ENCODE results near the gene SWAP70.

The SWAP70 gene

DNA sequence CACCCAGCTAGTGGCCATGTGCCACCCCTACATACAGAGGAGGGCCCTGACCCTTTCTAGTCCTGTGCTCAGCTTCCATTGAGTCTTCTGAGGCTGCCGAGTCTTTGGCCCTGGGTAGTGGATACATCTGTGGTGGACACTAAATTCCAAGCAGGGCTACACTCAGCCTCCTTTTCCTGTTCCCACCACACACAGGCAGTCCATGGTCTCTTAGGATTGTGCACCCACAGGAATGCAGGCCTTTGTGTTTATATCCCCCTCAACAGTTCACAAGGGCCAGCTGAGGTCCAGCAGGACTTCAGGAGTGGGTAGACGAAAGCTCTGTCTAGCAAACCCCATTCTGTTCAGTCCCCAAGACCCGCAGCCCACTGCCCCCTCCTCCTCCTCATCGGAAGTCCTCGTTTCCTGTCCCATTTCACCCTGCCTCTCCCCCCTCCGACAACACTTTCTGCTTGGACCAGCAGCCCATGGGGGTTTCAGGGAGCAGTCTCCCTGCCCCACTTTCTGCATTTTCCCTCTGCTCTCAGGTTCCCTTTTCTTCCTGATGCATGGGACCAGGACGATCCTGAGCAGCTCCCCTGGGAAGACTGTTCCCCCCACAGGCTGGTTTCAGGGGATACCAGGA is 91.8 kb downstream of the SWAP70 start:
- no peak for ATAC-seq

DNA sequence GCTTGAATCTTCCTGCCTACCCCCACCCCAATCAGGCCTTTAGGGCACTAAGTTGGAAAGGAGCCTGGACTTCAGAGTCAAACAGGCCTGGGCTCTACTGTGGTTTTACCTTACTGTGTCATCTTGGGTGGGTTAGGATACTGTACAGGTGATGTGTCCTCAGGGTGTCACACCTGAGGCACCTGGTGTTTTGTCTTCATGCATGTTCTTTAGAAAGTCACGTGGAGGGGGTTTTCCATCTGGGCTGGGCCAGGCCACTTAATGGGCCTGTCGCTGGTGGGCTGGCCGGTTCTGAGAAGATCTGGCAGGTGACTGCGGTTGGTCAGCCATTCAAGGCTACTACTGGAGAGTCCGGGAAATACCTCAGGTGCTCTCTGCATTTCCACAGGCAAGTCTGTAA is 92.6 kb downstream of the SWAP70 start:
- no peak for ATAC-seq

DNA sequence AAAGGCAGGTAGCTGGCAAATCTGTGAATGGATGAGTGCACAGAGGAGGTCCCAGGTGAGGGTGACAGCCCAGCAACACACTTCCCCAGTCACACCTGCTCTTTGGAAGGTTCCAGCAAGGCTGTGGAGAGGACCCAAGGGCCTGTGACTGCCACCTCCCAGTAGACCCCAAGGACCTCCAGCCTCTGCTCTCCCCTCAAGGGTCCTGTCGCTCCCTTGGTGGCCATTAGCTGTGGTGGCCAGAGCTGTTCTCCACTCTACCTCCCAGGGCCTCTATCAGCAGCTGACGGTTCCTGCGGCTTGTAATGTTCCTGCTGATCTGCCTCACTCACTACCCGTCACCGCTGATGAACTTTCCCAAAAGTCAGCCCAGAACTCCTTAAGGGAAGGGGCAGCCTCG is 93.0 kb downstream of the SWAP70 start:
- ATAC-seq, result no peak

DNA sequence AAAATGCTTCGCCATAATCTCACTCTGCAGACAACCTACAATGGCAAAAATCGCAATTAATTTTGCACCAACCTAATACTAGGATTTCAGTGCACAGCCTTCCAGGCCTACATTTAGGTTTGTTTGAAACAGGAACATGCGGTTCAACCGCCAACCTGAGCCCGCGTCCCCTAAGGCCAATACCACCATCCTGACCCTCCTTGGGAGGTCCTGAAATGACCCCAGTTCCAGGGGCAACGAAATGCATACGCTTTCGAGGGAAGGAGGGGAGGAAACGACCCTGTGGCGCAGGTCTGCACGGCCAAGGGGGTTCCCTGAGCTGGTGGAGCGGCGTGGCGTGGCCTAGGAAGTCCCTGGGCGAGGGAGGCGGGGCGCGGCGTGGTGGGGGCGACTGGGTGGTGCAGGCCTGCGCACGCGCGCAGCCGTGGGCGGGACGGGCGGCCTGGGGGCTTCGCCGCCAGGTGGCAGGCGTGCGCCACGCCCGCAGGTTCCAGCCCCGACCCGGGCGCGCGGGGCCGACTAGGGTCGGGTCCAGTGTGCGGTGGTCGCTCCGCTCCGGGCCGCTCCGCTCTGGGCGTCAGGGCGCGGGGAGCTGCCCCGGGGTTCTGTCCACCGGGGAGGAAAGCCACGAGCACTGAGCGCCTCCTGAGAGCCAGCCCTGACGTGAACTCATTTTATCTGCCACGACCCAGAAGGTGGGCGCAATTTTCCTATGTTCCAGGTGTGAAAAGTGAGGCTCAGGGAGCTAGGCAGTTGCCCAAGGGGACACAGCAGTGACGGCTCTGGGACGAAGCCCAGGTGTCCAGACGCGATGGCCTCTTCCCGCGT is 94.1 kb downstream of the SWAP70 start:
- peak; percentile 37 to 54 for ATAC-seq

DNA sequence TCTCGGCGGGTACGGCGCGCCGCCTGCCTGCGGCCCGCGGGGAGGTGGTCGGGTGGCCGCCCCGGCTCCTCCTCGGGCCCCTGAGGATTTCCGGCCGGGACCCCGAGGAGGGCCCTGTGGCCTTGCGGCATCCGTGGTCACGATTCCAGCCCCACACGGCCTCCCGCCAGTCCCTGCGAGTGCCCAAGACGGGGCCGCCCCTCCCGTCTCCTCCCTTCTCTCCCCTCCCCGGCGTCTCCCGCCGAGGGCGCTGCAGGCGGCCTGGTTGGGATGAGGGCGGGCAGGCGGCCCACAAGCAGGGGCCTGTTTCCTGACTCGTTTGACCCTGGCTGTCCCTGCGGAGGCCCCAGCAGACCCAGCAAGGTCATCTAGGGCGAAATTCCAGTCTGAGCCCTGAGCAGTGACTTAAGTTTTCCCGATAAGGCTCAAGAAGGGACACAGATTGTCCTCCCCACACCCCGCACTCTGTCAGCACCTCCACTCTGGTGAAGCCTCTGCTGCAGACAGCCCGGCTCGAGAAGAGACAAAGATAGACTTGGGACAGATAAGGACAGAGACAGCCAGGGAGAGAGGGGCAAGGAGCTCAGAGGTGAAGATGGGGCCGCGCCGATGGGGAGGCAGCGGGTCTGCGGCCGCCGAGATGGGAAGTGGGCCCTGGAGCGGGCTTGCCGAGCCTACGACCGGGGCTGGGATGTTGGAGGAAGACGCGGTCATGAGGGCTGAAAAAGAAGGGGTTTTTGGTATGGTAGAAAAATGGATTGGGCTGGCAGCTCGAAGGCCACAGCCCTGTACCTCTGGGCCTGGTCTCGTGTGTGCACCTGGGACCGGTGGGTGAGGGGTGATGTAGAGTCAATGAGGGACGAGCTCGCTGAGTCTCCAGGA is 95.0 kb downstream of the SWAP70 start:
- no peak for ATAC-seq

DNA sequence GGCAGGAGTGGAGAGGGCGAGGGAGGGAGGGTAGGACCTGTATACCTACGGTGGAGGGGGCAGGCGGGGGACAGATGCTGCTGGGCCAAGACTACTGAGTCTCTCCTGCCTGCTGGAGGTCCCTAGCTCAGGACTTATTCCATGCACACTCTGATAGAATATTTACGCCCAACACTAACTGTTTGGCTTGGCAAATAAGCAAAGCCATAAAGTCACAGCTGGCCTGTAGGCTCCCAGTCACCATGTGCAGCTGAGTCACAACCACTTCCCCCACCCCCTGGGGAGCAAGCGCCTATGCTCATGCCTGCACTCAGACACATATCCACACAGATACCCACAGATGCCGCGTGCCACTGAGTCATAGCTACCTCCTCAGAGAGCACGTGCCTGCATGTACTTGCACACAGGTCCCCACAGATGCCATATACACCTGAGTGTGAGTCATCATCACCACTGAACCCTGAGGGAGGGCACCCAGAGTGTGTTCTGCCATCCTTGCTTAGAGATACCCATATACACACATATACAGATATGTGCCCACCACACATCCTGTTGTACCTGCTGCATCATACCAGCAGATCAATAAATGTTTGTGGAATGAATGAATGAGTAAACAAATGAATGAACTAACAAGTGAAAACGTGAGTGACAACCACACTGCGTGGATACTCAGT is 95.8 kb downstream of the SWAP70 start:
- peak; percentile 94 for ATAC-seq

DNA sequence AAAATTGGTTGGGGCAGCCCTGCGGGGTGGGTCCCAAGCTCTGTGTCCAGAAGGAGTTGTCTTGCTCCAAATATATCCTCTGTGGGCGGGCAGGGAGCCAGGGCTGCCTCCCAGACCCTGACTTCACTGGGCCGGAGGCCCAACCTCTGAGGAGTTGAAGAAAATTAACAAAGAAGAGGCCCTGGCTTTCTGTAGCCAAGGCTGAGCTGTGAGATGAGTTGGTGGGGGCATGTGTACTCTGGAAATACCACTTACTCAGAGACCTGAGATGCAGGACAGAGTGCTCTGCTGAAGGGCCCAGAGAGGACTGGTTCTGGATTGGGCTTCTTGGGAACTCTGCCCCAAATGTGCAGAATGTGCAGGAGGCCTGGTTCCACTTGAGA is 96.3 kb downstream of the SWAP70 start:
- no peak for ATAC-seq

DNA sequence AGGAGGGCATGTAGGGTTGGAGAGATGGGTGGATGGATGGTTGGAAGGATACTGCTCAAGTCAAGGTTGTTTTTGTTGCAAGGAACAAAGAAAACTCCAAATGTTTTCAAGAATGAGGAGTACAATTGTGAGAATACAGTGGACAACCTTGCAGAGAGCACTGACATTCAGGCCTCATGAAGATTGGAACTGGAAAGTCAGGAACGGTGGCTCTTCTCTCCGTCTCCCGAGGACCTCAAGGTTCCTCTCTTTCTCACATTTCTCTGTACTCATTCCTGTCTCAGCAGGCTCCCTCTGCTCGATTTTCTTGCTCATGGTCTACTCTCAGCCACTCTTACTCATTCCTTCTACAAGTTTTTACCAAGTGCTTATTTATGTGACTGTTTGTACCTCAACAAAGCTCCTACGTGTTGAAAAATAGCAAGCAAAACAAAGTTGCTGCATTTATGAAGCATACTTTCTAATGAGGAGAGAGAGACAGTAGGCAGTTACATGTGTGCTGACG is 97.6 kb downstream of the SWAP70 start:
- no peak for ATAC-seq

DNA sequence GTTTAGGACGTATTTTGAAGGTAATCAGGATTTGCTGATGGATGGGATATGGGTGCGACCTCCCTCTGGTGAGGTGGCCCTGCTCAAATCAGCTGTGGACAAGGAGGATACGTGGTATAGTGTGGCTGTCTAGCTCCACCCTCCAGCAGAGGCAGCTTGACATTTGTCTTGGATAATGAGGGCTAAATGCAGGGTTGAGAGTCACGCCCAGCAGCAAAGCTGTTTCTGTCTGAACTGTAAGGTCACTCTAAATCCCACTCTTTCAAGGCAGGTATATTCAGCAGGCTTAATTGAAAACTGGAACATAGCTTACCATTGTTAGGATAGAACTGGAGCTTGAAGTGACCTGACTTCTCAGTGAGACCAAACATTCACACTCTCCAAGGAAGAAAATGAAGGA is 98.7 kb downstream of the SWAP70 start:
- ATAC-seq, result no peak

DNA sequence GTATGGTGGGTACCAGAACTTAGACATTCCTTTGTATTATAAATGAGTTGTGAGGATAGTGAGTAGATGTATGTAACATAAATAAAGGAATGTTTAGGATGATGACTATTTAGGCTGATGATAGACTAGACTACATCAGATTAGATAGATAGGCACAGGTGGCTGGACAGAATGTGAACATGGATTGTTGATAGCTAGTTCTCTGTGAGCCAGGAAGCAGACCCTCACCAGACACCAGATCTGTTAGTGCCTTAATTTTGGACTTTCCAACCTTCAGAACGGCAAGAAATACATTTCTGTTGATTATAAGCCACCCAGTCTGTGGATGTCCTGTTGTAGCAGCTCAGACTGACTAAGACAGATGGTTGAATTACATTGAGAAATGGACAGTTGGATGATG is 99.4 kb downstream of the SWAP70 start:
- no peak for ATAC-seq

DNA sequence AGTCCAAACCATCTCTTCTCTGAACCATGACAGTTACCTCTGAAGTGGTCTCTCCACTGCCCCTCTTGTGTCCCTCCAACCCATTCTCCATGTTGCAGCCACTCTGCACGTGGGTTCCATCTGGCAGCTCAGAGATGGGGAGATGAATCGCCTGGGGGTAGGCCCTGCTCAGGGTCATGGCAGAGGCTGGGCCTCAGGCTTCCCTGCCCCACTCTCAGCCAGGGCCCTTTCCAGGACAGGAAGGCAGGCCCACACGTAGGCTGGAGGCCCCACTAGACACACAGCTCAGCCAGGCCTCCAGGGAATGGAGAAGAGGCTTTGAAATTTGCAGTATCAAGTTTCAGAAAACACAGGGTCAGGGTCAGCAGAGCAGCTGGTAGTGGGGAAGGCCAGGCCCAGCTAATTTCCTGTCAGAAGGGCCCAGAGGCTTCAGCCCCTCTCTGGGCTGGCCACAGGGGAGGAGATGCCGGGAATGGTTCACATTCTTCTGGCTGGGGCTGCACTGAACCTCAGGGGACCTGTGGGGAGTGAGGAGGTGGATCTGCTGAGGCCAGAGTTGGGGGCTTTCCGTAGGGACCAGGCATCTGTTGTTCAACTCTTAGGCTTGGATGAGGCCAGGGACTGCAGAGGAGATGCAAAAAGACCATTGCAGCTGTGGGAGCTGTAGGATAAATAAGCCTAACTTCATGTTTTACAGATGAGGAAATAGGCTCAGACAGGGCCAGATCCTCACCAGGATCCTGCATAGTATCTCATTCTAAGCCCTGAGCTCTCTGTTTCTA is 101.6 kb downstream of the SWAP70 start:
- ATAC-seq, result no peak

DNA sequence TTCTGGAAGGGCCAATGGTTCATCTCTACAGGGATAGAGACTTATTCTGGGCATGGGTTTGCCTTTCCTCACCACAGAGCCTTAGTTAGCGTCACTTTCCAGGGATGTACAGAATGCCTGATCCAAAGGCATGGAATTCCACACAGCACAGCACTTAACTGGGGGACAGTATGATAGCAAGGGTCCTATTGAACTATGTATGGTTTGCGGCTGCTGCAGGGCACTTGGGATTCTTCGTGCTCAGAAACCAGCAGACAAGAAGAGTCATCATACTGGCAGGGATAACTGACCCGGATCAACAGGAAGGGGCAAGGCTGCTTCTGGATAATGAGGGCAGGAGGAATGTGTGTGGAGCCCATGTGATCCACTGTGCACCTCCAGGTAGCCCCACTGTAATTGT is 105.7 kb downstream of the SWAP70 start:
- no peak for ATAC-seq

DNA sequence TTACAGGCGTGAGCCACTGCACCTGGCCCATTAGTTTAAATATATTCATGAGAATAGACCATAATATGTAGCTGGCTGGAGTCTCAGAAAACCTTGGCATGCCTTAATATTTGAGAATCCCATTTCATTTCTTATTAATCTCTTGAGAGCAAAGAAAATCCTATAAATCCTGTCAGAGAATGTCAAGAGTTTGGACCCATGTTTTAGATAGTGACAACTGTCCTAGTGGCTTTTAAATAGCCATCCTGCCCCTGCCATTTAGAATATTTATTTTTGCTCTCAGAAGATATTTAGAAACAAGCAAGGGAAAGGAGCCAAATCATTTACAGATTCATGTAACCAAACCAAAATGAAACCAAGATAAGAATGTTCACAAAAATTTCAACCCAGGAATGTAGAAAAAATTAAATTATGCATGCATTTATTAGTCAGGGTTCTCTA is 107.2 kb downstream of the SWAP70 start:
- ATAC-seq, result no peak

DNA sequence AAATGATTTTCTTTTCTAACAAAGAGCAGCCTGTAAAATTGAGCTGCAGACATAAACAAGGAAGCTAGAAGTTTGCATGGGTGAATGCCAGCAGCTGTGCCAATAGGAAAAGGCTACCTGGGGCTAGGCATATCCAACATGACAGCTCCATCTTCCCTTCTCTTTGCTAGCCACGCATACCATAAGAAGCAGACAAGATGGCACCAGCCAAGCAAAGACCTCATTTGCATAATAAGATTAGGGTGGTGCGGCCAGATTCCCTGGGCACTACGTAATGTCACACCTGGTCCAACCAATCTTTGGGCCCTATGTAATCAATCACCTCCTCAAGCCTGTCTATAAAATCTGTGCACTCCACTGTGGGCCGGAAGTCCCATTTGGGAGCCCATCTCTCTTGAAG is 108.3 kb downstream of the SWAP70 start:
- no peak for ATAC-seq

DNA sequence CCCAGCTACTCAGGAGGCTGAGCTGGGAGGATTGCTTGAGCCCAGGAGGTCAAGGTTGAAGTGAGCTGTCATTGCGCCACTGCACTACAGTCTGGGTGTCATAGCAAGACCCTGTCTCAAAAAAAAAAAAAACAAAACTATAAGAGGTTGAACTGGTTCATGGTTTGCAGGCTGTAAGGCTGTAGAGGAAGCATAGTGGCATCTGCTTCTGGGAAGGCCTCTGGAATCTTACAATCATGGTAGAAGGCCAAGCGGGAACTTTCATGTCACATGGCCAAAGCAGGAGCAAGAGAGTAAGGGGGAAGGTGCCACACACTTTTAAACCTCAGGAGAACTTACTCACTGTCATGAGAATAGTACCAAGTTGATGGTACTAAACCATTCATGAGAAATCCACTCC is 109.6 kb downstream of the SWAP70 start:
- no peak for ATAC-seq

DNA sequence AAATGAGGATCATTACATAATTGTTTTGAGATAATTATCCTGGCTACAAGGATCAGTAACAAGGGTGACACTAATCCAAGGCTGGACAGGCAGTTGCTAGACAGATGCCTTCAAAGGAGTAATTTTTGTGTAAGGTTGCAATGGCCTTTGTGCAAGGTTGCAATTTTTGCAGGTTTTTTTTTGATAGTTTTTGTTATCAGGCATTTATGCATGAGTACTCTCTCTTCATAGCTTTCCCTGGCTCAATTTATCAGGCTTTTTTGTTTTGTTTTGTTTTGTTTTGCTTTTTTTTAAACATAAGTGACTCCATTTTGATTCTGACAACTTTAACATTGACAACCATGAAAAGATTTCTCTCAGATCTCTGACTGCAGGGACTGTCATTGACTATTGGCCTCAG is 110.2 kb downstream of the SWAP70 start:
- no peak for ATAC-seq

DNA sequence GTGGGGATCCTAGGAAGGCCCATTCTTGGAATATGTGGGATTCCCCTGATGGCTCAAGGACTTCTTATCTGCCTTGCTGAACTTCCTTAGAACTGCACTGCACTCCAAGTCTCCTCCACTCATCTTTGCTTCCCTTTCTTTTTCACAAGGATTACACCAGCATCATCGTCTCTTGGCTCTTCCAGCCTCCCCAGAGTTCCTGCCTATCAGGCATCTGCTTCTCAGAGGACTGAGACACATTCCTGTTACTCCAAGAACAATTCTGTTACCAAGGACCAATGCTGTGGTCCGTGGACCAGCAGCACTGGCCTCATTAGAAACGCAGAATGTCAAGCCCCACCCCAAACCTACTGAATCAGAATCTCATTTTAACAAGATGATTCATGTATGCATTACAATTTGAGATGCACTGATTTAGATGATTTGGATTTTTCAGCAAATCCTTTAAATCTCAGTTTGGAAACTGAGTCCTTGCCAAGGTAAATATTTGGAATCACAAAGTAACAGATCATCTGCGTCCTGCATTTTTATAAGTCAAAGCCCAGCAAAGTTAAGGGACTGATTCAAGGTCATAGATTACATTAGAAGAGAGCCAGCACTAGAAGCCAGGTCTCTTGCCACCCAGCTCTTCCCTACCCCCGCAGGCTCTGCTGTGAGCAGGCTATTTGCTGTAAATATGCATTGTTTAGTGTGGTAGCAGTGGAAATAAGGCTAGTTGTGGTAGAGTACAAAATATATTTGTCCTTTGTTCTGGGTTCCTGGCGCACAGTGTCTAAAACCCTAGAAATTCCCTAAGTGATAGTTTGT is 110.9 kb downstream of the SWAP70 start:
- ATAC-seq, result no peak

DNA sequence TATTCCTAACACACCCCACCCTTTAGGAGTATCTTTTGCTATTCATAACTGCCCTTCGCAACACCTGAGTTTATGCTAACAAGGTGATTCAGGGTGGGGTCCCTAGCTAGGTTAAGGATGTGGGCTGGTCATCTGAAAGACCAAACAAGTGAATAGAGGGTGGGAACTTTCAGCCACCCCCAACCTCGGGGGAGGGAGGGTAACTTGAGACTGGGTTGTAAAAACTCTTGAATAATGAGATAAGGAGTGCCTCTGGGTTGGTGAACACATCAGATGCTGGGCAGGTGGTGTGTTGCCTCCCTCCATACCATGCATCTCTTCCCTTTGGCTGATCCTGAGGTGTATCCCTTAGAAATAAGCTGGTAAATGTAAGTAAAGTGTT is 111.5 kb downstream of the SWAP70 start:
- ATAC-seq, result no peak

DNA sequence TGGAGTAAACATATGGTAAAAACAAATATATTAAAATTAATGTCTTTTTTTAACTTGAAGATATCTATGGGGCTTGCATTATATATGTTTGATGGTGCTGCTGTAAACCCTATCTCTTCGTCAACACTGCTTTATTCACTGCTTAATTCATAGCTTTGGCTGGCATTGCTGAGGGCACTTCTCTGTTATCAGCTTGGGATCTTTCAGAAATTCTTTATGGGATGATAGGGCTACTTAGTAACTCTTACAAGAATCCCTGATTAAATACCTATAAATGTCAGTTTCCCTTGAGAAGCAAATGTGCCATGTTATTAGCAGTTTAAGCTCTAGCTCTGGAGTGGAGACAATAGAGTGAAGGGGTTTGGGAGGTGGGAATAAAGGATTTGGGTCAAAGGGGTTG is 112.3 kb downstream of the SWAP70 start:
- ATAC-seq, result no peak

DNA sequence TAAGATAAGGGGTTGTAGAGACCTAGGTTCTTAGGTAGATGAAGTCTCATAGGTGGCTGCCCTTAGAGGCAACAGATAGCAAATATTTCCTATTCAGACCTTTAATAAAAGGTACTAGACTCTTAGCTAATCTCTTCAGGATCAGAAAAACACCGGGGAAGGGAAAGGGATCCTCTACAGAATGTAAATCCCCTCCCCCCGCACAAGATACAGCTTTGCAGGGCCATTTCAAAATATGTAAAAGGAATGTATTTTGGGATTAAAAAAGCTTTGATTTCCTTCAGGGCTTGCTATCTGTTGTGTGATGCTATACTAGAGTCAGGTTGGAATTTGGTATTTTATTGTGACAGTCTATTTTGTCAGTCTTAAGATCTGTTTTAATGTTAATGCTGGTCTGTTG is 113.2 kb downstream of the SWAP70 start:
- no peak for ATAC-seq

DNA sequence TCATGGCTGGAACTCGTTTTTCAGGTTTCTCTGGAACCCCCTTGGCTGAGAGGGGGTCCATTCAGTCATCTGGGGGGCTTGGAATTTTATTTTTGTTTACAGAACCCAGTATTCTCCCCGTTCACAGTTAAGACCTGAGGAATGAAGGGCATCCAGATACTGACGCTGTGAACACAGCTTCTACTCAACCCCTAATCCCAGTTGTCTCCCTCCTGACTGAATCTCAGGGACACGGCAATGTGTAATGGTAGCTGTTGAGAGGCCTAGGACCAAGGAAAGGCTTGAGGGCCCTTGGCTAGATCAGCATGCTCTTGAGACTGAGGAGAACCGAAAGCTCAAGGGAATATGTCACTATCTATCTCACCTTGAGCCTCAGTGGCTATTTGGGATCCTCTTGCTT is 113.6 kb downstream of the SWAP70 start:
- no peak for ATAC-seq

Data from activated CD4-positive, CD25-positive, alpha-beta regulatory T cell treated with anti-CD3 and anti-CD28 coated beads, Interleukin-2, amount 50 U/mL, for 24 hours (primary cell).